Measurements from ENCODE around the gene KDM5A.

- TF ChIP-seq CTCF (IDR thresholded peaks at IDR 0.05) (no peak), POLR2A (IDR thresholded peaks at IDR 0.05) (no peak)
Measured at GRCh38 chr12:264269-264668, 124.9 kb downstream of the KDM5A start.

Measured in uterus (tissue), 2 donors.